H1 (cell line): Measurements from ENCODE around the gene XRCC6. TPM values are rescaled to one million over a fixed set of nuclear protein-coding genes. Genes with fewer than 3 reads are reported as not detected.

ENCODE experiments used
- CHD7 ChIP-seq: fragments of 300-600 bp; sonication (generic); IDR thresholded peaks from 2 replicates; pipeline ENCODE4 v1.7.1; 2012; ENCODE audit warnings: low read length, moderate library complexity, mild to moderate bottlenecking, inconsistent platforms; ENCODE audit not compliant: insufficient replicate concordance
- E2F6 ChIP-seq: IDR thresholded peaks from 2 replicates; pipeline ENCODE4 v1.6.1; 2012; ENCODE audit warnings: inconsistent platforms
- HDAC2 ChIP-seq, 2 experiments: fragments of 300-600 bp in 1 of 2; sonication (generic) in 1 of 2; IDR thresholded peaks; 2 replicates each; pipeline ENCODE4 v1.6.1; 2011 to 2012; ENCODE audit warnings: low read depth in 2 of 2, low read length in 2 of 2, mild to moderate bottlenecking in 2 of 2, moderate library complexity in 2 of 2, borderline replicate concordance in 1 of 2, inconsistent platforms in 1 of 2
- JUN ChIP-seq: IDR thresholded peaks from 2 replicates; pipeline ENCODE4 v1.6.1; 2011; ENCODE audit warnings: low read depth, mild to moderate bottlenecking, improper control_type of control experiment, low read length
- SIRT6 ChIP-seq: IDR thresholded peaks from one replicate; pipeline ENCODE4 v1.7.1; 2012; ENCODE audit warnings: low read length, inconsistent platforms
- polyA plus RNA-seq, 7 experiments: library from polyadenylated mRNA; depleted of rRNA in 3 of 7; stranded (reverse) in 5 of 7; unstranded in 2 of 7; fragments of >200 nt in 5 of 7; fragments of 200-250 nt in 2 of 7; gene quantifications; 1 replicate in 5 of 7; 2 replicates in 1 of 7; 4 replicates in 1 of 7; pipeline versions ENCODE4 v1.2.1 to v1.2.3, GENCODE V29; 2011 to 2013; ENCODE audit warnings: missing spikeins in 2 of 7, mixed read lengths in 2 of 7
- total RNA-seq: library from RNA; stranded (reverse); fragmentation: NEBNext Ultra II Directional; extraction: Animal tissue kit (Norgen Biotek cat#: 25700); gene quantifications from 2 replicates; pipeline ENCODE4 v1.2.1, GENCODE V29; 2021
- TF ChIP-seq, protein P1 (sequence below), 3 experiments: IDR thresholded peaks; 1 replicate in 2 of 3; 2 replicates in 1 of 3; pipeline versions ENCODE4 v1.5.1 to v1.6.1; 2011; ENCODE audit warnings: low read length in 3 of 3, mild to moderate bottlenecking in 3 of 3, inconsistent platforms in 2 of 3, low read depth in 1 of 3, moderate library complexity in 1 of 3; ENCODE audit not compliant: insufficient read depth in 1 of 3; ENCODE audit errors: control extremely low read depth in 1 of 3

XRCC6 gene
- total and polyA plus RNA-seq, 2 of the 8 experiments (the other 6 are each of a cell fraction or from before 2014, with no cell fraction given) = 150 to 490 TPM

GRCh38 chr22:41612603-41613306 lies 8.3 kb upstream of the XRCC6 start (continued):
- TF ChIP-seq, protein P1, sequence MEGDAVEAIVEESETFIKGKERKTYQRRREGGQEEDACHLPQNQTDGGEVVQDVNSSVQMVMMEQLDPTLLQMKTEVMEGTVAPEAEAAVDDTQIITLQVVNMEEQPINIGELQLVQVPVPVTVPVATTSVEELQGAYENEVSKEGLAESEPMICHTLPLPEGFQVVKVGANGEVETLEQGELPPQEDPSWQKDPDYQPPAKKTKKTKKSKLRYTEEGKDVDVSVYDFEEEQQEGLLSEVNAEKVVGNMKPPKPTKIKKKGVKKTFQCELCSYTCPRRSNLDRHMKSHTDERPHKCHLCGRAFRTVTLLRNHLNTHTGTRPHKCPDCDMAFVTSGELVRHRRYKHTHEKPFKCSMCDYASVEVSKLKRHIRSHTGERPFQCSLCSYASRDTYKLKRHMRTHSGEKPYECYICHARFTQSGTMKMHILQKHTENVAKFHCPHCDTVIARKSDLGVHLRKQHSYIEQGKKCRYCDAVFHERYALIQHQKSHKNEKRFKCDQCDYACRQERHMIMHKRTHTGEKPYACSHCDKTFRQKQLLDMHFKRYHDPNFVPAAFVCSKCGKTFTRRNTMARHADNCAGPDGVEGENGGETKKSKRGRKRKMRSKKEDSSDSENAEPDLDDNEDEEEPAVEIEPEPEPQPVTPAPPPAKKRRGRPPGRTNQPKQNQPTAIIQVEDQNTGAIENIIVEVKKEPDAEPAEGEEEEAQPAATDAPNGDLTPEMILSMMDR (IDR thresholded peaks at IDR 0.05; ENCODE audit: control extremely low read depth in 1 of 3, insufficient read depth in 1 of 3, low read depth in 1 of 3, low read length in 3 of 3) = no peak
- TF ChIP-seq SIRT6 = no peak
- no peak for TF ChIP-seq HDAC2 (IDR thresholded peaks at IDR 0.05; ENCODE audit: borderline replicate concordance in 1 of 2, low read depth in 2 of 2, low read length in 2 of 2)
- no peak for TF ChIP-seq JUN
- no peak for TF ChIP-seq E2F6
- no peak for TF ChIP-seq CHD7
